BLaER1 treated with 17β-estradiol and CSF1 and Interleukin-3, amounts not matched to agents 10 nM and 100 nM (cell line): ENCODE data around the gene R3HDM4.
A peak's percentile ranks its signal among the peaks of the same experiment; 100 is the strongest.

Source experiments
- H3K27ac ChIP-seq, 11 experiments: shearing (Covaris generic); formaldehyde crosslinking; 2 replicates each; pipeline ENCODE4 v1.8.1; 2022
- H3K27me3 ChIP-seq, 11 experiments: shearing (Covaris generic); formaldehyde crosslinking; 2 replicates each; pipeline ENCODE4 v1.8.1; 2022
- H3K36me3 ChIP-seq, 11 experiments: shearing (Covaris generic); formaldehyde crosslinking; 2 replicates each; pipeline ENCODE4 v1.8.1; 2022
- H3K4me1 ChIP-seq, 10 experiments: shearing (Covaris generic); formaldehyde crosslinking; 2 replicates each; pipeline ENCODE4 v1.8.1; 2022
- H3K4me2 ChIP-seq, 11 experiments: shearing (Covaris generic); formaldehyde crosslinking; 2 replicates each; pipeline ENCODE4 v1.8.1; 2022
- H3K4me3 ChIP-seq, 10 experiments: shearing (Covaris generic); formaldehyde crosslinking; 2 replicates each; pipeline ENCODE4 v1.8.1; 2022
- H3K9ac ChIP-seq, 11 experiments: shearing (Covaris generic); formaldehyde crosslinking; 2 replicates each; pipeline ENCODE4 v1.8.1; 2022
- H3K9me3 ChIP-seq, 11 experiments: shearing (Covaris generic); formaldehyde crosslinking; replicated peaks in 1 of 11; 2 replicates each; pipeline ENCODE4 v1.8.1; 2022
- H4K20me1 ChIP-seq, 11 experiments: shearing (Covaris generic); formaldehyde crosslinking; 2 replicates each; pipeline ENCODE4 v1.8.1; 2022
- Cebpa-rat ChIP-seq, 11 experiments: shearing (Covaris generic); IDR thresholded peaks; 2 replicates each; pipeline ENCODE4 v1.8.1; 2022

R3HDM4 gene

DNA sequence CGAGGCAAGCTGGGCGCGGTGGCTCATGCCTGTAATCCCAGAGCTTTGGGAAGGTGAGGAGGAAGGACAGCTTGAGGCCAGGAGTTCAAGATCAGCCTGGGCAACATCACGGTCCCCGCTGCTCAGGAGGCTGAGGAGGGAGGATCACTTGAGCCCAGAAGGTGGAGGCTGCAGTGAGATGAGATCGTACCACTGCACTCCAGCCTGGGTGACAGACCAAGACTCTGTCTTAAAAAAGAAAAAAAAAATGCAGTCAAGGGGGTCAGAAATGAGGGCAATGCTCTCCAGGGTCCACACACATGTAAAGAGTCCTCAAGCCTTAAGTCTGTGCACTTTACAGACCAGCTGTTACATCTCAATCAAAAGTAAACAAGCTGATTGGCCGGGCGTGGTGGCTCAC lies 8.5 kb downstream of the R3HDM4 start:
- H3K27me3 ChIP-seq: no peaks in the 10 kb centered on the region
- H3K36me3 ChIP-seq: peaks cover 3 to 47% (median 16%) of the 10 kb centered on the region in 11 experiments; a peak in 17 of 22 replicates
- H4K20me1 ChIP-seq: peaks cover 60 to 97% (median 84%) of the 10 kb centered on the region in 11 experiments; a peak in 21 of 22 replicates
- H3K9ac ChIP-seq: no peak overlapping the region
- no peak for TF ChIP-seq Cebpa-rat (IDR thresholded peaks at IDR 0.05)
- H3K27ac ChIP-seq: no peak overlapping the region
- H3K9me3 ChIP-seq: no peaks in the 10 kb centered on the region
- H3K4me2 ChIP-seq: no peak overlapping the region
- H3K4me1 ChIP-seq: peaks cover 33 to 47% (median 40%) of the 10 kb centered on the region in 10 experiments
- H3K4me3 ChIP-seq: no peak overlapping the region

DNA sequence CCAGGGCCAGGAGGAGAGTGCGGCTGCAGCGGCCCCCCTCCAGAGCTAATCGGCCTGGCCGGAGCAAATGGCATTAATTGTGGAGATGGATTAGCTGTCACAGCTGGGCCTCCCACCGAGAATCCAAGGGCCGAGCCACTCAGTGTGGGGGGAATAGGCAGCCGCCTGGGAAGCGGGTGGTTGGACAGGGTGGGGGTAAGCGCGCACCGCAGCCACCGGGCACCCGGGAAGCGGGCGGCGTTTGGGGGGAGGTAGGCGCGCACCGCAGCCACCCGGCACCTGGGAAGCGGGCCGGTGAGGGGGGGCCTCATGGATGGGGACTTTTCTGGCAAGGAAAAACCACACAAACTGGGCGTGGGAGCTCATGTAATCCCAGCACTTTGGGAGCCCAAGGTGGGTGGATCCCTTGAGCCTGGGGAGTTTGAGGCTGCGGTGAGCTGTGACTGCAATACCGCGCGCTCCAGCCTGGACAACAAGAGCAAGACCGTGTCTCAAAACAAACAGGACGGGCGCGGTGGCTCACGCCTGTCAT lies 9.7 kb downstream of the R3HDM4 start:
- H4K20me1 ChIP-seq: peaks cover 62 to 97% (median 84%) of the 10 kb centered on the region in 11 experiments; a peak in 21 of 22 replicates
- no peak overlapping the region for H3K4me3 ChIP-seq
- no peaks in the 10 kb centered on the region for H3K27me3 ChIP-seq
- H3K4me2 ChIP-seq: no peak overlapping the region
- H3K9me3 ChIP-seq: no peaks in the 10 kb centered on the region
- no peak overlapping the region for H3K27ac ChIP-seq
- peaks cover 21 to 47% (median 35%) of the 10 kb centered on the region in 10 experiments for H3K4me1 ChIP-seq
- peaks cover 10 to 59% (median 22%) of the 10 kb centered on the region in 11 experiments; a peak in 17 of 22 replicates for H3K36me3 ChIP-seq
- no peak for TF ChIP-seq Cebpa-rat (IDR thresholded peaks at IDR 0.05)
- H3K9ac ChIP-seq: no peak overlapping the region

DNA sequence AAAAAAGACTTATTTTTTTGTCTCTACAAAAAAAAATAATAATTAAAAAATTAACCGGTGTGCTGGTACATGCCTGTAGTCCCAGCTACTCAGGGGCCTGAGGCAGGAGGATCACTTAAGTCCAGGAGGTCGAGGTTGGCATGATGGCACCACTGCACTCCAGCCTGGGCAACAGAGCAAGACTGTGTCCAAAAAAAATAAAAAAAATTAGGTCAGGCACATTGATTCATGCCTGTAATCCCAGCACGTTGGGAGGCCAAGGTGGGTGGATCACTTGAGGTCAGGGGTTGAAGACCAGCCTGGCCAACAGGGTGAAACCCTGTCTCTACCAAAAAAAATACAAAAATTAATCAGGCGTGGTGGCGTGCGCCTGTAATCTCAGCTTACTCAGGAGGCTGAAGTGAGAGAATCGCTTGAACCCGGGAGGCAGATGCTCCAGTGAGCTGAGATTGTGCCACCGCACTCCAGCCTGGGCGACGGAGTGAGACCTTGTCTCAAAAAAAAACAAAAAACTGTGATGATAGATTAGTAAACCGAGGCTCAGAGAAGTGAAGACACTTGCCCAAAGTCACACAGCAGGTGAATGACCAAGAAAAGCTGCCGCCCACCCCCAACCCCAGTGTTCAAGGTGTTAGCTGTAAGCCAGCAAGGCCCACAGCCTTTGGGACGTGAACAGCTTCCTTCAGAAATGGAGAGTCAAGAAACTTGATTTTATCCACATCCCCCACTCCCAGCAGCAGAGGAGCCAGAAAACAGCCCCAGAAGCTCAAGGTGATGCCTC lies 10.4 kb downstream of the R3HDM4 start:
- H3K36me3 ChIP-seq: peaks cover 12 to 63% (median 25%) of the 10 kb centered on the region in 11 experiments; a peak in 18 of 22 replicates
- H3K4me1 ChIP-seq: peaks cover 14 to 45% (median 35%) of the 10 kb centered on the region in 10 experiments
- 0 out of 22 replicates have a peak overlapping the region, but pooled peaks of 1 of the 11 experiments have one; percentile 3 for H3K27ac ChIP-seq
- H4K20me1 ChIP-seq: peaks cover 57 to 97% (median 78%) of the 10 kb centered on the region in 11 experiments; a peak in 21 of 22 replicates
- H3K27me3 ChIP-seq: no peaks in the 10 kb centered on the region
- no peaks in the 10 kb centered on the region for H3K9me3 ChIP-seq
- no peak overlapping the region; a peak in 2 of 22 replicates for H3K9ac ChIP-seq
- H3K4me3 ChIP-seq: no peak overlapping the region
- no peak overlapping the region for H3K4me2 ChIP-seq
- TF ChIP-seq Cebpa-rat (IDR thresholded peaks at IDR 0.05): no peak

DNA sequence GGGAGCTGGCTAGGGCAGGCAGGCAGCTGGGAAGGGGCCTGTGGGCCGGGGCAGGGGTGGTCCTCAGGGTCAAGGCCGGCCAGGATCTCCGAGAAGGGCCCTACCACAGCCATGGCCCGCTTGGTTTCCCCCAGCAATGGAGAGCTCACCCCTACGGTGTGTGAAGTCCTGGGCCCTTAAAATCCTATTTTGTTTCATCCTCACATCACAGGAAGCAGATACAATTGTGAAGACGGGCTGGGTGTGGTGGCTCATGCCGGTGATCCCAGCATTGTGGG lies 11.0 kb downstream of the R3HDM4 start:
- H3K36me3 ChIP-seq: peaks cover 18 to 69% (median 31%) of the 10 kb centered on the region in 11 experiments; a peak in 20 of 22 replicates
- no peaks in the 10 kb centered on the region for H3K9me3 ChIP-seq
- H3K27me3 ChIP-seq: no peaks in the 10 kb centered on the region

GRCh38 chr19:901216-902092 lies 11.6 kb downstream of the R3HDM4 start:
- Histone ChIP-seq H3K4me3 (no peak overlapping the region), H3K27me3 (no peaks in the 10 kb centered on the region), H4K20me1 (peaks cover 45 to 95% (median 69%) of the 10 kb centered on the region in 11 experiments; a peak in 21 of 22 replicates), H3K27ac (0 out of 22 replicates have a peak overlapping the region, but pooled peaks of 1 of the 11 experiments have one; percentile 3), H3K9ac (no peak overlapping the region), H3K4me1 (peaks cover 3 to 37% (median 27%) of the 10 kb centered on the region in 10 experiments), H3K9me3 (no peaks in the 10 kb centered on the region), H3K36me3 (peaks cover 23 to 75% (median 36%) of the 10 kb centered on the region in 11 experiments; a peak in 20 of 22 replicates), H3K4me2 (no peak overlapping the region)
- no peak for TF ChIP-seq Cebpa-rat (IDR thresholded peaks at IDR 0.05)

More for the DNA sequence above, 11.0 kb downstream of the R3HDM4 start:
- no peak overlapping the region; a peak in 1 of 22 replicates for H3K9ac ChIP-seq
- H3K4me1 ChIP-seq: peaks cover 8 to 43% (median 32%) of the 10 kb centered on the region in 10 experiments
- no peak overlapping the region for H3K4me3 ChIP-seq
- H4K20me1 ChIP-seq: peaks cover 51 to 97% (median 74%) of the 10 kb centered on the region in 11 experiments; a peak in 21 of 22 replicates
- no peak for TF ChIP-seq Cebpa-rat (IDR thresholded peaks at IDR 0.05)
- no peak overlapping the region for H3K4me2 ChIP-seq
- H3K27ac ChIP-seq: 0 out of 22 replicates have a peak overlapping the region, but pooled peaks of 1 of the 11 experiments have one; percentile 3

- Histone ChIP-seq H3K4me1 (peaks cover 0 to 28% (median 18%) of the 10 kb centered on the region in 10 experiments; a peak in 16 of 20 replicates), H4K20me1 (peaks cover 39 to 90% (median 59%) of the 10 kb centered on the region in 11 experiments; a peak in 21 of 22 replicates), H3K4me3 (no peak overlapping the region), H3K27me3 (no peaks in the 10 kb centered on the region), H3K4me2 (no peak overlapping the region), H3K36me3 (peaks cover 28 to 81% (median 40%) of the 10 kb centered on the region in 11 experiments; a peak in 20 of 22 replicates), H3K9ac (no peak overlapping the region), H3K27ac (no peak overlapping the region), H3K9me3 (no peaks in the 10 kb centered on the region)
- TF ChIP-seq Cebpa-rat (IDR thresholded peaks at IDR 0.05): no peak
Measured at GRCh38 chr19:900302-901111, 12.5 kb downstream of the R3HDM4 start.

- H3K4me2 ChIP-seq: no peak overlapping the region
- H3K9me3 ChIP-seq: no peaks in the 10 kb centered on the region
- no peak overlapping the region for H3K27ac ChIP-seq
- TF ChIP-seq Cebpa-rat (IDR thresholded peaks at IDR 0.05): no peak
- peaks cover 28 to 78% (median 40%) of the 10 kb centered on the region in 11 experiments; a peak in 20 of 22 replicates for H3K36me3 ChIP-seq
- peaks cover 0 to 28% (median 18%) of the 10 kb centered on the region in 10 experiments; a peak in 16 of 20 replicates for H3K4me1 ChIP-seq
- H4K20me1 ChIP-seq: peaks cover 36 to 84% (median 58%) of the 10 kb centered on the region in 11 experiments; a peak in 21 of 22 replicates
- no peak overlapping the region for H3K4me3 ChIP-seq
- H3K9ac ChIP-seq: no peak overlapping the region
- no peaks in the 10 kb centered on the region for H3K27me3 ChIP-seq
Measured at GRCh38 chr19:900043-900301, 13.0 kb downstream of the R3HDM4 start.
